ENCODE data around the gene GPR15. TPM values are rescaled to one million over a fixed set of nuclear protein-coding genes. Genes with fewer than 3 reads are reported as not detected.
A peak's percentile ranks its signal among the peaks of the same experiment; 100 is the strongest.

The GPR15 gene
- total and polyA plus RNA-seq, 10 of the 15 experiments (the other 5 are each of a cell fraction or from before 2014, with no cell fraction given), result 70.7 to 150 (median 115) TPM

DNA sequence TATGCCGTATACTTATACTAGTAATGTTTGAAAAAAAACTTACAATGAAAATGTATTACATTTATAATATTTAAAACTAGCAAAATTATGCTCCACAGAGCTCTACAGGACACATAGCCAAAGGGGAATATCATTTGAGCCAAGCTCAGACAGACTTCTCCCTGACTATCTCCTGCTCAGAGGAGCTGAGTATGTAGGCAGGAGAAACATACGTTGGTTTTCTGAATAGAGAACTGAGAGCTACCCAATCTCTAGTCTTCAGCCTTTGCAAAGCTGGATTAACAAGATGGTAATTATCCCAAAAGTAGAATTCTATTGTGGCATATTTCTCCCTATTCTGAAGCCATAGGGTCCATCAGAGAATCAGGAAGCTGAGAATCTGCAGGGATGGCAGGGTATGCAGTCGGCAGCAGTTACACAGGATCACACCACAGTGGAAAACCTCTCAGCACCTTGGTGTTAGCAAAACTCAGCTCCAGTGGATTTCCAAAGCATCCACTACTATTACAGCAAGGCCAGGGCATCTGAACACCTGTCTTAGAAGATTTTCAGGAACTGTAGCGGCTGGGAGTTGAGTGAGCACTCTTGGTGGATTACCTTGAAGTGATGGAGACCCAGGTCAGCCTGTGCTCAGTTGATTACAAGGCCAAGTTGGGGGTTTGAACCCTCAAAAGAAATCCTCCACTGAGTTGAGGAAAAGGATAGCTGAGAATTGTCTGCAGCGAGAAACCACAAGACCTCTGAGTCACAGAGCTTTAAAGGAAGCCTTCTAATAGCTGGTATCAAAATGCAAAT is 30.1 kb downstream of the GPR15 start (continued):
- TF ChIP-seq, protein P1, sequence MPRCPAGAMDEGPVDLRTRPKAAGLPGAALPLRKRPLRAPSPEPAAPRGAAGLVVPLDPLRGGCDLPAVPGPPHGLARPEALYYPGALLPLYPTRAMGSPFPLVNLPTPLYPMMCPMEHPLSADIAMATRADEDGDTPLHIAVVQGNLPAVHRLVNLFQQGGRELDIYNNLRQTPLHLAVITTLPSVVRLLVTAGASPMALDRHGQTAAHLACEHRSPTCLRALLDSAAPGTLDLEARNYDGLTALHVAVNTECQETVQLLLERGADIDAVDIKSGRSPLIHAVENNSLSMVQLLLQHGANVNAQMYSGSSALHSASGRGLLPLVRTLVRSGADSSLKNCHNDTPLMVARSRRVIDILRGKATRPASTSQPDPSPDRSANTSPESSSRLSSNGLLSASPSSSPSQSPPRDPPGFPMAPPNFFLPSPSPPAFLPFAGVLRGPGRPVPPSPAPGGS (IDR thresholded peaks at IDR 0.05; ENCODE audit: borderline replicate concordance, insufficient read depth, low read depth, low read length, poor library complexity, severe bottlenecking), result no peak
- TF ChIP-seq TCF3 (IDR thresholded peaks at IDR 0.05; ENCODE audit: borderline replicate concordance, insufficient read depth, low read depth, low read length), result no peak
- no peak for TF ChIP-seq RB1 (IDR thresholded peaks at IDR 0.05; ENCODE audit: borderline replicate concordance)
- TF ChIP-seq, protein P2, sequence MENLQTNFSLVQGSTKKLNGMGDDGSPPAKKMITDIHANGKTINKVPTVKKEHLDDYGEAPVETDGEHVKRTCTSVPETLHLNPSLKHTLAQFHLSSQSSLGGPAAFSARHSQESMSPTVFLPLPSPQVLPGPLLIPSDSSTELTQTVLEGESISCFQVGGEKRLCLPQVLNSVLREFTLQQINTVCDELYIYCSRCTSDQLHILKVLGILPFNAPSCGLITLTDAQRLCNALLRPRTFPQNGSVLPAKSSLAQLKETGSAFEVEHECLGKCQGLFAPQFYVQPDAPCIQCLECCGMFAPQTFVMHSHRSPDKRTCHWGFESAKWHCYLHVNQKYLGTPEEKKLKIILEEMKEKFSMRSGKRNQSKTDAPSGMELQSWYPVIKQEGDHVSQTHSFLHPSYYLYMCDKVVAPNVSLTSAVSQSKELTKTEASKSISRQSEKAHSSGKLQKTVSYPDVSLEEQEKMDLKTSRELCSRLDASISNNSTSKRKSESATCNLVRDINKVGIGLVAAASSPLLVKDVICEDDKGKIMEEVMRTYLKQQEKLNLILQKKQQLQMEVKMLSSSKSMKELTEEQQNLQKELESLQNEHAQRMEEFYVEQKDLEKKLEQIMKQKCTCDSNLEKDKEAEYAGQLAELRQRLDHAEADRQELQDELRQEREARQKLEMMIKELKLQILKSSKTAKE (IDR thresholded peaks at IDR 0.05; ENCODE audit: low read depth, poor library complexity, severe bottlenecking), result no peak
- TF ChIP-seq ZNF24 (IDR thresholded peaks at IDR 0.05), result no peak
- no peak for TF ChIP-seq NFXL1 (IDR thresholded peaks at IDR 0.05; ENCODE audit: borderline replicate concordance)
- TF ChIP-seq TAF1 (IDR thresholded peaks at IDR 0.05; ENCODE audit: borderline replicate concordance, low read depth, low read length), result peak; percentile 61; the same call in 1 of the 2 replicates
- TF ChIP-seq PAX5 (IDR thresholded peaks at IDR 0.05; ENCODE audit: borderline replicate concordance, low read depth, low read length), result 0 out of 2 replicates have a peak, but pooled peaks have one; percentile 7
- no peak for TF ChIP-seq ZNF274 (IDR thresholded peaks at IDR 0.05; ENCODE audit: insufficient read depth, insufficient read length)
- TF ChIP-seq MXI1 (IDR thresholded peaks at IDR 0.05; ENCODE audit: low read depth, low read length), result no peak
- peak; percentile 84 for TF ChIP-seq SMAD5 (IDR thresholded peaks at IDR 0.05; ENCODE audit: low read depth)
- TF ChIP-seq NFYA (IDR thresholded peaks at IDR 0.05; ENCODE audit: borderline replicate concordance, low read depth, low read length), result no peak
- no peak for TF ChIP-seq PAX8 (IDR thresholded peaks at IDR 0.05)
- TF ChIP-seq, protein P3, sequence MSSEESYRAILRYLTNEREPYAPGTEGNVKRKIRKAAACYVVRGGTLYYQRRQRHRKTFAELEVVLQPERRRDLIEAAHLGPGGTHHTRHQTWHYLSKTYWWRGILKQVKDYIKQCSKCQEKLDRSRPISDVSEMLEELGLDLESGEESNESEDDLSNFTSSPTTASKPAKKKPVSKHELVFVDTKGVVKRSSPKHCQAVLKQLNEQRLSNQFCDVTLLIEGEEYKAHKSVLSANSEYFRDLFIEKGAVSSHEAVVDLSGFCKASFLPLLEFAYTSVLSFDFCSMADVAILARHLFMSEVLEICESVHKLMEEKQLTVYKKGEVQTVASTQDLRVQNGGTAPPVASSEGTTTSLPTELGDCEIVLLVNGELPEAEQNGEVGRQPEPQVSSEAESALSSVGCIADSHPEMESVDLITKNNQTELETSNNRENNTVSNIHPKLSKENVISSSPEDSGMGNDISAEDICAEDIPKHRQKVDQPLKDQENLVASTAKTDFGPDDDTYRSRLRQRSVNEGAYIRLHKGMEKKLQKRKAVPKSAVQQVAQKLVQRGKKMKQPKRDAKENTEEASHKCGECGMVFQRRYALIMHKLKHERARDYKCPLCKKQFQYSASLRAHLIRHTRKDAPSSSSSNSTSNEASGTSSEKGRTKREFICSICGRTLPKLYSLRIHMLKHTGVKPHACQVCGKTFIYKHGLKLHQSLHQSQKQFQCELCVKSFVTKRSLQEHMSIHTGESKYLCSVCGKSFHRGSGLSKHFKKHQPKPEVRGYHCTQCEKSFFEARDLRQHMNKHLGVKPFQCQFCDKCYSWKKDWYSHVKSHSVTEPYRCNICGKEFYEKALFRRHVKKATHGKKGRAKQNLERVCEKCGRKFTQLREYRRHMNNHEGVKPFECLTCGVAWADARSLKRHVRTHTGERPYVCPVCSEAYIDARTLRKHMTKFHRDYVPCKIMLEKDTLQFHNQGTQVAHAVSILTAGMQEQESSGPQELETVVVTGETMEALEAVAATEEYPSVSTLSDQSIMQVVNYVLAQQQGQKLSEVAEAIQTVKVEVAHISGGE (CRISPR knock-in tag; IDR thresholded peaks at IDR 0.05), result no peak
- peak; percentile 18; the same call in 1 of the 2 replicates for TF ChIP-seq PML (IDR thresholded peaks at IDR 0.05; ENCODE audit: low read length)
- no peak for TF ChIP-seq TCF7 (IDR thresholded peaks at IDR 0.05; ENCODE audit: borderline replicate concordance)
- TF ChIP-seq SUPT20H (IDR thresholded peaks at IDR 0.05; ENCODE audit: borderline replicate concordance, control insufficient read depth, low read depth, low read length), result no peak
- no peak for TF ChIP-seq ZZZ3 (IDR thresholded peaks at IDR 0.05; ENCODE audit: control insufficient read depth, insufficient read length, low read depth)
- TF ChIP-seq TCF12 (IDR thresholded peaks at IDR 0.05; ENCODE audit: low read depth, low read length), result no peak
- no peak for TF ChIP-seq KDM1A (IDR thresholded peaks at IDR 0.05; ENCODE audit: borderline replicate concordance)
- TF ChIP-seq, protein P4, sequence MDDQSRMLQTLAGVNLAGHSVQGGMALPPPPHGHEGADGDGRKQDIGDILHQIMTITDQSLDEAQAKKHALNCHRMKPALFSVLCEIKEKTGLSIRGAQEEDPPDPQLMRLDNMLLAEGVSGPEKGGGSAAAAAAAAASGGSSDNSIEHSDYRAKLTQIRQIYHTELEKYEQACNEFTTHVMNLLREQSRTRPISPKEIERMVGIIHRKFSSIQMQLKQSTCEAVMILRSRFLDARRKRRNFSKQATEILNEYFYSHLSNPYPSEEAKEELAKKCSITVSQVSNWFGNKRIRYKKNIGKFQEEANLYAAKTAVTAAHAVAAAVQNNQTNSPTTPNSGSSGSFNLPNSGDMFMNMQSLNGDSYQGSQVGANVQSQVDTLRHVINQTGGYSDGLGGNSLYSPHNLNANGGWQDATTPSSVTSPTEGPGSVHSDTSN (IDR thresholded peaks at IDR 0.05; ENCODE audit: insufficient replicate concordance, low read depth, low read length), result no peak

Measured in GM12878 (cell line).